GM21786 (cell line): Measurements from ENCODE around the gene CDH7.

Source experiments
- ATAC-seq: cut with Tn5 transposase; IDR thresholded peaks from one replicate; pipeline ENCODE4 v1.9.1; 2021; ENCODE audit not compliant: unreplicated experiment

CDH7 gene, protein sequence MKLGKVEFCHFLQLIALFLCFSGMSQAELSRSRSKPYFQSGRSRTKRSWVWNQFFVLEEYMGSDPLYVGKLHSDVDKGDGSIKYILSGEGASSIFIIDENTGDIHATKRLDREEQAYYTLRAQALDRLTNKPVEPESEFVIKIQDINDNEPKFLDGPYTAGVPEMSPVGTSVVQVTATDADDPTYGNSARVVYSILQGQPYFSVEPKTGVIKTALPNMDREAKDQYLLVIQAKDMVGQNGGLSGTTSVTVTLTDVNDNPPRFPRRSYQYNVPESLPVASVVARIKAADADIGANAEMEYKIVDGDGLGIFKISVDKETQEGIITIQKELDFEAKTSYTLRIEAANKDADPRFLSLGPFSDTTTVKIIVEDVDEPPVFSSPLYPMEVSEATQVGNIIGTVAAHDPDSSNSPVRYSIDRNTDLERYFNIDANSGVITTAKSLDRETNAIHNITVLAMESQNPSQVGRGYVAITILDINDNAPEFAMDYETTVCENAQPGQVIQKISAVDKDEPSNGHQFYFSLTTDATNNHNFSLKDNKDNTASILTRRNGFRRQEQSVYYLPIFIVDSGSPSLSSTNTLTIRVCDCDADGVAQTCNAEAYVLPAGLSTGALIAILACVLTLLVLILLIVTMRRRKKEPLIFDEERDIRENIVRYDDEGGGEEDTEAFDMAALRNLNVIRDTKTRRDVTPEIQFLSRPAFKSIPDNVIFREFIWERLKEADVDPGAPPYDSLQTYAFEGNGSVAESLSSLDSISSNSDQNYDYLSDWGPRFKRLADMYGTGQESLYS

GRCh38 chr18:65750389-65751154, at the start of gene CDH7:
TSS of gene CDH7 (plus strand) at chr18:65751012. CDS start at chr18:65762843, 11,831 bp downstream.
- no peak for ATAC-seq

DNA sequence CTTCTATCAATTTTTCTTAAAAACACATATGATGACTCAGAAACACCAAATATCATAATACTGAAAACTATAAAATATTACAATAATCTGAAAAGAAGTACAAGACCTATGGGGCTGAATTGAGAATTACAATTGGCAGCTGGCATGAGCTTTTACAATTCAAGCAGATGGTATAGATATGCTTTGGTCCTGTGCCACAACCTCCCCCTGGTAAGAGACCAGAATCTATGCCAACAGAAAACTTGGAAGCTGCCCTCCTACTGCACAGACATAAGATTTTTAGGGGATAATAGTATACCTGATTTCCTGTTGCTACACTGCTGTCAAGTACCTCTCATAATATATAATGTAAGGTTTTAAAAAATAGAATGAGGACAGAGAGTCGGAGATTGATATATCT, 46.8 kb upstream of the CDH7 start:
- no peak for ATAC-seq

- ATAC-seq: no peak
Measured at GRCh38 chr18:65706646-65707045, 44.2 kb upstream of the CDH7 start.

DNA sequence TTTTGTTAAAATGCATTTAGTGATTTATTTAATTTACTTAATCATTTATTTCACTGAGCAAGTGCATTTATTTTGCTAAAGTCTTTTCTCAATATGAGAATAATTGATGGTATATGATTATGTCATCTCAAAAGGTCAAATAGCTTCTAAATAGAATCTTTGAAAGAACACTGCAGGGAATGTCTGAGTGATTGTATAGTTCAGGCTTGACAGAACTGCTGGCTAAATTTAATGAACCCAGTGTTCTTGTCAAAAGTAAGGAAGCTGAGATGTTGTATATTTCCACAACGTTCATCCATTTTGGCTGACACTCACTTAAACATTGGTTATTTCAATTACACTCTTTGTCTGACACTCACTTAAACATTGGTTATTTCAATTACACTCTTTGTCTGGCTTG, 39.3 kb upstream of the CDH7 start:
- ATAC-seq: no peak

DNA sequence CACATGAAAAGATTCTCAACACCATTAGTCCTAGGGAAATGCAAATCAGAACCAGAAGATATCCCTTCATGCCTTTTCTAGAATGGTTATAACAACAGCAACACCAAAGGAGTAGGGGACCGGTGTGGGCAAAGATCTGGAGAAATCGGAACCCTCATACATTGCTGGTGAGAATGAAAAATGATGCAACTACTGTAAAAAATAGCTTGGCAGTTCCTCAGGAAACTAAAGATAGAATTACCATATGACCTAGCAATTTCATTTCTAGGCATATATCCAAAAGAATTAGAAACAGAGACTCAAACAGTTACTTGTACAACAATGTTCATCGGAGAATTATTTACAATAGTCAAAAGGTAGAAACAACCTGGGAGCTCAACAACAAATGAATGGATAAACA, 29.2 kb upstream of the CDH7 start:
- ATAC-seq: no peak

DNA sequence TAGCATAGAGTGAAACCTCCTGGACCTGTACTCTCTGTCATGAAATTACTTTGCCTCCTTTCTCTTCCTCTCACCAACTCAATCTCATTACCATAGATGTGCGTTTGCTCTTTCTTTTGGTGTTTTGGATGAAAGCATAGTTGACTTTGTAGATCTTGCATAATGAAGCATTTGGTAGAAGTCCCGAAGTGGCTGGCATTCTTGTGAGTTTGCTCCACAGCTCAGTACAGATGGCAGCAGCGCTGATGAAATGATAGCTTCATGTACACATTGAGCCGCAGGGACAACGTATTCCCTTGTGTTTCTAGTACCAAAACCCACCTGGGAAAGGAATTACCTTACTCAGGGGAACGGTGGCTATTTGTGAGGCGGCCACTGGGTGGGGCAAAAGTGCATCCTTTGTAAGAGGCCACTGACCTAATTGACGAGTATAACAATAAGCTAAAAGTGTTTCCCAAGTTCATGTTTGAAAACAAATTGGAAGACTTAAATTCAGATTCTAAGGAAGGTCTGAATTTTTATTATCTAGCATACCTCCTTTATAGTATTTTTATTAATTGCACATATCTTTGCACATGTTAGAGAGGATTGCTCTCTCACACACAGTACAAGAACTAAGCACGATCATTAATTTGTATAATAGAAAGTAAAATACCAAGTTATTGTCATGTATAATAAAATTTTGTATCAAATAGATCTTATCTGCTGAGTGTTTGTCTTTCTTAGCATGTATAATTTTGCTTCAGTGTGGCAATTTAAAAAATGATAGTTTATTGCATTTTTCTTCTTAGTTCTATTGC, 25.4 kb upstream of the CDH7 start:
- peak; percentile 61 for ATAC-seq

GRCh38 chr18:65735155-65735554, 15.7 kb upstream of the CDH7 start:
- no peak for ATAC-seq

DNA sequence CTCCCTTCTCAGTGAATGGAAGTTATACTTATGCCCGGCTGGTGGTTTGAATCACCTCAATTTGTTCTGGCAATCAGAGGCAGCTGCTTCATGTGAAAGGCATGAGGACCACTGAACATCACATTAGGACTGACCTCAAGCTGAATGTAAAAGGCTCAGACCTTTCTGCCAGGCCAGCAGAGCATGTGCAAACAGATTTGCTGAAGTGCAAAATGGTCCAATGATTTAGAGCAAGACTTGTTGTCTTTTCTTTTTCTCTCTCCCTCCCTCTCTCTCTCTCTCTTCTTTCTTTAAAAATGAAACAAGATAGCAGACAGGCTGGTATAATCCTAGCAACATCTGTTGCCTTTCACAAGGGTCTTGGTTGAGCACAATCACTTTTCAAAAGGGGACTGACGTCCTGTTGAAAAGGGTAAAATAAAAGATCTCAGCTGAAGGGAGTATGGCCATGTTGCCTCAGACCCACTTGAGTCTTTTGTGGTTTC, 13.3 kb upstream of the CDH7 start:
- no peak for ATAC-seq

DNA sequence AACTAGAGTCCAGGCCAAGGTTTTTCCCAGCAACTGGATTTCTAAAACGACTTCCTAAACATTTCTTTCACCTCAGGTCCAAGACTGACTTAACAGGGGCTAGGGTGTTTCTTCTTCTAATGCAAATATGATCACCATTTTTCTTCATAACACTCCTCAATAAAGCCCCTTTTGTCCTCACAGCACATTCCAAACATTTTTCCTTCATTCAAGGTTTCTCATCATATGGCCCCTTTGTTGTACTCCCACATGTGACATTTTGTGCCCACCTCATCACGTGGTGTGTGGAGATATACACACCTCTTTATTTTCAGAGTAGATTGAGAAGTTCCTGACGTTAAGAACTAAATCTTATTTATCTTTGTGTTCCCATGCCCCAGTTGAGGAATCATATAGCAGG, 3.9 kb upstream of the CDH7 start:
- ATAC-seq: no peak

GRCh38 chr18:65748321-65748720, 2.5 kb upstream of the CDH7 start:
- no peak for ATAC-seq

DNA sequence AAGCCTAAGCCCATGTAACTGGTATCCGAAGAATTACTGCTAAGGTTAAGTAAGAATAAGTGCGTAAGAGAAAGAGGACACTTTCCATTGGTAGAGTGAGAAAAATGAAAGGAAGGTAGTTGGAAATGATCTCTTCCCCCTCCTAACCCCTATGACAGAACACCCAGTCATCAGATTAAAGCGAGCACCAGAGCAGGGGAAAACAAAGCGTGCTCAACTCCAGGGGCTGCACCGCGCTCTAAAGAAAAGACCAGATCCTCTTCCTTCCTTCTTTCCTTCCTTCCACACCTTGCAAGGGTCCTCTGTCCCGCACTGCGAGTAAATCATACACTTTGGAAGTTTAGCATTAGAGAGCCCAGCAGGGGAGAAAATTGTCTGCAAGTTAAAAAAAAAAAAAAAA, 971 bp upstream of the CDH7 start:
- ATAC-seq: no peak

DNA sequence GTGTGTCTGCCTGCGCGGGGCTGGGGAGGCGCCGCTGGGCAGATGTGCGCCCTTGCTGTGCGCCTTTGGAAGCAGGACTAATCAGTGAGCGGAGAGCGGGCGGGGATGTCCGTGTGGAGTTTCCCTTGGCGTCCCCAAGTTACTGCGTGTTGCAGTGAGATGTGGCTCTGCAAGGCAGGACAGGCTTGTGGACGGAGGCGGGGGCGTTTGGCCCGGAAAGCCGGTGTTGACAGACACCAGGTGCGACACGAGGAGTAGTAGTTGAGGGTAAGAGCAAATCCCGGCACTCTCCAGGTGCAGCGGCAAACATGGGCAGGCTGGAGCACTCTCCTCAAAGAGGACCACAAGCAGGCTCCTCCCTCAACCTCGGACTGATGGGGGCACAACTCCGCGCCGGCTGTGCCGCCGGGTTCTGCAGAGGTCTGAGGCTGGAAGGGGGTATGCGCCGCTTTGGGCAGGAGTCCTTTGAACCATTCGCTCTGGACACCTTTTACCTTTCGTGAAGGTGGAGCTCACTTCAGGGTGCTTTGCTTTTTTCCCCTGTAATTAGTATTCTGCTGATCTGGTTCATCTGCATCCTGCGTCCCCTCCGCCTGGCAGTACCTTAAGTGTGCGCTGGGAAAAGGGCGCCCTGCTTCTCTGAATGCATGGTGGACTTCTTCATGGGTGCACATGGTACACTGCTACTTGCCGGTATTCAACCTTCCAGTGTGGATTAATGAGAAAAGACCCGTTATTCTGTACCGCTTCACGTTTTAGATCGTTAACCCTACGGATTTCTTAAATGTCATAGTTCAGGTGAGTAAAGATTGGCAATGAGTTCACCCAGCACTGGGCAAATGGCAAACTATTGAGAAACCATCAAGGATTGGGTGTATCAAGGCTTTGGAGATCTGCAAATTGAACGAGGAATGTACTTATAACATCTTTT, 608 bp downstream of the CDH7 start:
- no peak for ATAC-seq

DNA sequence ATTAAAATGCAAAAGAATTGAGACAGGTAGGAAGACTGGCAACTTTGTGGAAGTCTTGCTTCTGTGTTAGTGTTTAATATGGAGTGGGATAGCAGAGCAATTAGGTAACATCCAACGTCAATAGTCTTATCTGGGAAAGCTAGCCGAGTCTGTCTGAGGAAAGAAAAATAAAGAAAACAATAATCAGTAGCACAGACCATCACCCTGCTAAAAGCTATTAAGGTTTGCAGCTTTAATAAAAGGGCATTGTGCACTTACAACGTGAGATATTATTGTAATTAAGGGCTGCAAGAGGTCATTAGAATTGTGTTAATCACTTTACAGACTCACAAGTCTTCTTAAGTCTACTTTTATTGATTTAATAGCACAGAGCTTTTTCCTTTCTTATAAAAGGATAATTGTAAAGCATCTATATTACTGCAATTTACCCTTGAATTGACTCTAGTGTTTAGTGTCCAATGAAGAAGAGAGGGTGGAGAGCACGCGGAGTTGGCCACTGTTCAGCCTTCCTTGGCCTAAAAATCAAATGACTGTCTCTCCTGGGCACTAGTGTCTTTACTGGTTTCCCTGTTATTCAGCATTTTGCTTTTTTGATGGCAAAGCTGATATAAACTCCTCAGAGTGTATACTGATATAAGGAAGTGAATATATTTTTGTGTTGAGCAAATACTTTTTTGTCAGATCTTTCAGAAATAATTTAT, 2.0 kb downstream of the CDH7 start:
- no peak for ATAC-seq

GRCh38 chr18:65753520-65753919, 2.7 kb downstream of the CDH7 start:
- ATAC-seq: peak; percentile 67

DNA sequence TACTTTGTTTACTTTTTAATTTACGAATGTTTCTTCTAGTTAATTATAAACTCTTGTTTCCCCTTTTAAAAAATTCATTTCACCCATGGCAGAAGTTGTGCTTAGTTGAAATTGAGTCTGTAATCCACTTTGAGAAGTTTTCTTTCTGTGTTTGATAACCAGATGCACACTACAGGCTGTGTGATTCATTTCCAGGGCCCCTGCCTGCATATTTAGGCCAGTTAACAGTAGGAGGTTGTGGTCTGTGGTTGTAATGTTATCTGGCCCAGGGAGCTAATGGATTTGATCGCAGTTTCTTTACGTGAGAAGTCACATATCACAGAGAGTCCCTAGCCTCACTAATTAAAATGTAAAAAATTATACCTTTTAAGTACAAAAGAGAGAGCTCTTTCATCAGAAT, 3.3 kb downstream of the CDH7 start:
- ATAC-seq: no peak

DNA sequence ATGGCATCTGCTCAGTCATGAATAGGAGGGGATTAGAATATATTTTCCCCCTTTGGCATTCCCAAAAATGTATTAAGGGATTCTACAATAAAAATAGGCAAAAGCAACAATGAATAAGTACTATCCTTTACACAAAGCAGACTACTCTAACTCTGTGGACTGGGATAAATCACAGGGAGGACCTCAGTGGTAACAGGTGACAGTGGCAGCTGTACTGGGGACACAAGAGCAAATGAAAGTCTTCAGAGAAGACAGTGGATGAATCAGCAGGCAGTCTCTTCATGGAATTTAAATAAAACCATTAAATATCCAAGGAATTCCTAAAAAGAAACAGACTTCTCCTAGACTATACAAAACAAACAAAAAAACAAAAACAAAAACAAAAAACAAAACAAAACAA, 4.8 kb downstream of the CDH7 start:
- no peak for ATAC-seq

- no peak for ATAC-seq
Measured at GRCh38 chr18:65760457-65760856, 9.6 kb downstream of the CDH7 start.

DNA sequence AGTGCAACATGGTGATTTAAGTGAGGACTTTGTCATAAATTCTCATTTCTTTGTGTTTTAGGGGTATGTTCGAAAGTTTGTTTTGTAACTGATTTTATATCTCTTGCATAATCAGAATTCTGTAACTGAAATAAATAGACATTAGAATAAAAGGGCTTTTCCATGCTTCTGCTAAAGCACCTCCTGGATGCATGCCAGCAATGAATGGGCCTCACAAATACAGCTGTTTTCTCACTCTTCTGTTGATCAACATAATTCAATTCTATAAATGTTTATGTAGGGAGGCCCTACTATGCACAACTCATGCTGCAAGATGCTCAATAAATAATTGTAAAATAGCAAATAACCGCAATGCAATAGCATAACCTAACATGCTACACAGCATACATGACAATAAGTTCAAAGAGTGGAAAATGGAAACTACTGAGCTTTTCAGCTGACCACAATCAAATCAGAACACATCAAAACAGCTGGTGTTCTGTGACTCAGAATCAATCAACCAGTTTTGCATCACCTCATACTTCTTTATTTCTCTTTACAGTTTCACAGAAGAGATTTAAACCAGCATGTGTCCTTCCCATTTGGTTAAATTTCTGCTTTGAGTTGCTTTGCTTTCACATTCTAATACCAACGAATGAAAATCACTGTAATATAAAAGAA, 11.0 kb downstream of the CDH7 start:
- no peak for ATAC-seq
